CD14-positive monocyte (primary cell): ENCODE measurements around the gene TLX1. TPM values are rescaled to one million over a fixed set of nuclear protein-coding genes. Genes with fewer than 3 reads are reported as not detected.

Source experiments
- DNase-seq, 3 donors: peaks; one replicate each; pipeline ENCODE4 v3.0.0-alpha.2; 2011 to 2022
- H2AFZ ChIP-seq: 2 replicates; pipeline ENCODE4 v1.6.0; 2012; ENCODE audit warnings: mild to moderate bottlenecking, low read depth, low read length, inconsistent platforms; ENCODE audit not compliant: insufficient read depth, poor library complexity, severe bottlenecking
- H3K27ac ChIP-seq, 2 donors: 1 replicate in 1 of 2; 2 replicates in 1 of 2; pipeline ENCODE4 v1.5.1; 2012 to 2013; ENCODE audit warnings: low read length in 2 of 2, control low read depth in 1 of 2, inconsistent platforms in 1 of 2, low read depth in 1 of 2, mild to moderate bottlenecking in 1 of 2
- H3K27me3 ChIP-seq, 2 donors: one replicate each; pipeline versions ENCODE4 v1.6.0 to v1.6.1; 2011 to 2013; ENCODE audit warnings: low read length in 2 of 2; ENCODE audit not compliant: control insufficient read depth in 2 of 2, insufficient read depth in 2 of 2
- H3K36me3 ChIP-seq, 2 donors: replicated peaks in 1 of 2; 1 replicate in 1 of 2; 2 replicates in 1 of 2; pipeline versions ENCODE4 v1.5.1 to v1.6.1; 2012 to 2013; ENCODE audit warnings: low read length in 2 of 2, control low read depth in 1 of 2, inconsistent platforms in 1 of 2, mild to moderate bottlenecking in 1 of 2; ENCODE audit not compliant: insufficient read depth in 2 of 2, control insufficient read depth in 1 of 2
- H3K4me1 ChIP-seq, 2 donors: 1 replicate in 1 of 2; 2 replicates in 1 of 2; pipeline versions ENCODE4 v1.5.1 to v1.6.1; 2012 to 2013; ENCODE audit warnings: low read length in 2 of 2, control low read depth in 1 of 2, inconsistent platforms in 1 of 2, mild to moderate bottlenecking in 1 of 2, moderate library complexity in 1 of 2; ENCODE audit not compliant: insufficient read depth in 2 of 2, control insufficient read depth in 1 of 2
- H3K4me2 ChIP-seq: replicated peaks from 2 replicates; pipeline ENCODE3; 2012; ENCODE audit warnings: low read length, moderate library complexity, mild to moderate bottlenecking; ENCODE audit not compliant: poor library complexity, severe bottlenecking; ENCODE audit errors: extremely low read depth
- H3K4me3 ChIP-seq, 3 experiments: fragments of 200-600 bp in 1 of 3; sonication (generic) in 1 of 3; replicated peaks in 1 of 3; 1 replicate in 2 of 3; 2 replicates in 1 of 3; pipeline ENCODE4 v1.5.1; 2011 to 2013; ENCODE audit warnings: low read length in 3 of 3, mild to moderate bottlenecking in 3 of 3, control low read depth in 2 of 3, low read depth in 2 of 3, inconsistent platforms in 1 of 3, moderate library complexity in 1 of 3
- H3K79me2 ChIP-seq: 2 replicates; pipeline ENCODE4 v1.6.0; 2012; ENCODE audit warnings: mild to moderate bottlenecking, control low read depth, inconsistent platforms, low read length, moderate library complexity; ENCODE audit not compliant: insufficient read depth
- H3K9ac ChIP-seq: 2 replicates; pipeline ENCODE4 v1.6.0; 2017; ENCODE audit warnings: low read length, mild to moderate bottlenecking; ENCODE audit not compliant: insufficient read depth, poor library complexity, severe bottlenecking
- H3K9me3 ChIP-seq, 2 donors: replicated peaks in 1 of 2; 1 replicate in 1 of 2; 2 replicates in 1 of 2; pipeline versions ENCODE4 v1.5.1 to v1.6.1; 2012 to 2013; ENCODE audit warnings: low read length in 2 of 2, control low read depth in 1 of 2; ENCODE audit not compliant: control insufficient read depth in 1 of 2, insufficient read depth in 1 of 2
- H4K20me1 ChIP-seq: 2 replicates; pipeline ENCODE4 v1.6.0; 2012; ENCODE audit warnings: mild to moderate bottlenecking, low read length, control low read depth, moderate library complexity; ENCODE audit not compliant: insufficient read depth
- H3K27ac Mint-ChIP-seq, 7 donors: one replicate each; pipeline ENCODE4 v1.8.0; 2020; ENCODE audit warnings: mild to moderate bottlenecking in 7 of 7, mixed read lengths in 7 of 7, moderate library complexity in 6 of 7, inconsistent platforms in 2 of 7
- H3K27me3 Mint-ChIP-seq, 3 donors: one replicate each; pipeline ENCODE4 v1.8.0; 2021 to 2022; ENCODE audit warnings: low read depth in 3 of 3, mild to moderate bottlenecking in 3 of 3, mixed read lengths in 3 of 3, moderate library complexity in 3 of 3, inconsistent platforms in 1 of 3
- H3K36me3 Mint-ChIP-seq, 2 donors: one replicate each; pipeline ENCODE4 v1.8.0; 2020; ENCODE audit warnings: mixed read lengths in 2 of 2, inconsistent platforms in 1 of 2, mild to moderate bottlenecking in 1 of 2
- H3K4me1 Mint-ChIP-seq: one replicate; pipeline ENCODE4 v1.8.0; 2020; ENCODE audit warnings: mild to moderate bottlenecking, mixed read lengths
- H3K4me3 Mint-ChIP-seq, 2 donors: one replicate each; pipeline ENCODE4 v1.8.0; 2020; ENCODE audit warnings: mild to moderate bottlenecking in 2 of 2, mixed read lengths in 2 of 2, moderate library complexity in 1 of 2
- H3K9me3 Mint-ChIP-seq, 7 donors: one replicate each; pipeline ENCODE4 v1.8.0; 2020 to 2022; ENCODE audit warnings: mixed read lengths in 7 of 7, mild to moderate bottlenecking in 6 of 7, moderate library complexity in 6 of 7, inconsistent platforms in 2 of 7
- CTCF ChIP-seq: fragments of 200-600 bp; IDR thresholded peaks from one replicate; pipeline ENCODE4 v1.8.0; 2022; ENCODE audit warnings: antibody characterized with exemption, mild to moderate bottlenecking
- WGBS: methylation state at CpG from one replicate; pipeline ENCODE4 v1.1.5; 2013; ENCODE audit warnings: missing lambda C conversion rate; ENCODE audit not compliant: insufficient coverage; 5-methylcytosine and 5-hydroxymethylcytosine counted together
- intact Hi-C, 2 donors: fragments of 100-400 bp; cut with micrococcal nuclease; formaldehyde crosslinking; loops; one replicate each; pipeline versions ENCODE4 v1.15.0 to v1.15.1; 2023
- polyA plus RNA-seq, 3 donors: library from polyadenylated mRNA; depleted of rRNA in 1 of 3; unstranded in 2 of 3; stranded (reverse) in 1 of 3; fragments of 300-500 nt in 2 of 3; fragments of >200 nt in 1 of 3; fragmentation: Illumina TruSeq in 2 of 3; gene quantifications; 1 replicate in 2 of 3; 2 replicates in 1 of 3; pipeline ENCODE4 v1.2.3, GENCODE V29; 2012 to 2021

The TLX1 gene
- polyA plus RNA-seq, 3 donors, result not detected

GRCh38 chr10:101126684-101127628, 4.1 kb upstream of the TLX1 start:
- peaks cover 4% of the 10 kb centered on the region for H3K4me1 Mint-ChIP-seq
- Histone ChIP-seq H2AFZ (no peak overlapping the region), H3K4me1 (no peaks in the 10 kb centered on the region), H3K27me3 (peaks cover 88 to 96% of the 10 kb centered on the region in 2 donors), H4K20me1 (no peaks in the 10 kb centered on the region), H3K79me2 (no peaks in the 10 kb centered on the region), H3K27ac (no peak overlapping the region), H3K9me3 (peaks cover under 1 to 58% of the 10 kb centered on the region in 2 donors), H3K4me3 (no peak overlapping the region), H3K4me2 (no peak overlapping the region), H3K9ac (no peak overlapping the region), H3K36me3 (no peaks in the 10 kb centered on the region)
- intact Hi-C loops, result no loop called here
- DNase-seq, result no peak
- no peak overlapping the region for H3K27ac Mint-ChIP-seq
- peaks cover 0 to 27% (median 5%) of the 10 kb centered on the region in 7 donors for H3K9me3 Mint-ChIP-seq
- H3K36me3 Mint-ChIP-seq, result peaks cover 3 to 6% of the 10 kb centered on the region in 2 donors
- WGBS, result 22% methylated on average over 6 of the region's 14 CpGs
- H3K4me3 Mint-ChIP-seq, result peak overlapping the region in 1 of 2 donors; percentile 71
- TF ChIP-seq CTCF, result no peak
- peaks cover 90 to 98% (median 94%) of the 10 kb centered on the region in 3 donors for H3K27me3 Mint-ChIP-seq

- Histone ChIP-seq H3K4me2 (no peak overlapping the region), H3K4me1 (peaks cover 10% of the 10 kb centered on the region in 2 donors), H3K9me3 (peaks cover 3 to 44% of the 10 kb centered on the region in 2 donors), H3K36me3 (no peaks in the 10 kb centered on the region), H4K20me1 (no peaks in the 10 kb centered on the region), H3K79me2 (no peaks in the 10 kb centered on the region), H3K4me3 (no peak overlapping the region), H2AFZ (no peak overlapping the region), H3K9ac (no peak overlapping the region), H3K27me3 (peaks cover 88 to 96% of the 10 kb centered on the region in 2 donors), H3K27ac (no peak overlapping the region)
- intact Hi-C loops, result no loop called here
- Mint-ChIP-seq H3K4me3 (peak overlapping the region in 1 of 2 donors; percentile 71), H3K4me1 (peaks cover 15% of the 10 kb centered on the region), H3K9me3 (peaks cover 0 to 47% (median 15%) of the 10 kb centered on the region in 7 donors), H3K36me3 (peaks cover 4 to 7% of the 10 kb centered on the region in 2 donors), H3K27me3 (peaks cover 89 to 98% (median 94%) of the 10 kb centered on the region in 3 donors), H3K27ac (no peak overlapping the region)
- DNase-seq, result no peak
- TF ChIP-seq CTCF, result no peak
- WGBS, result 83% methylated on average over 1 of the region's 5 CpGs
Measured at GRCh38 chr10:101130141-101130540, 959 bp upstream of the TLX1 start.
